Kidney tubule cell (primary cell): ENCODE data around the gene MRPL9.
"Not testable (repeated sequence)": the region's sequence is repeated elsewhere in the genome, so short reads cannot be mapped to it uniquely, and the experiment has no call there.

Source experiments
- DNase-seq: peaks from one replicate; pipeline ENCODE4 v3.0.0-alpha.2; 2018; ENCODE audit warnings: low spot score

MRPL9 gene

GRCh38 chr1:151783796-151784195, 20.5 kb upstream of the MRPL9 start:
- DNase-seq, result no peak

DNA sequence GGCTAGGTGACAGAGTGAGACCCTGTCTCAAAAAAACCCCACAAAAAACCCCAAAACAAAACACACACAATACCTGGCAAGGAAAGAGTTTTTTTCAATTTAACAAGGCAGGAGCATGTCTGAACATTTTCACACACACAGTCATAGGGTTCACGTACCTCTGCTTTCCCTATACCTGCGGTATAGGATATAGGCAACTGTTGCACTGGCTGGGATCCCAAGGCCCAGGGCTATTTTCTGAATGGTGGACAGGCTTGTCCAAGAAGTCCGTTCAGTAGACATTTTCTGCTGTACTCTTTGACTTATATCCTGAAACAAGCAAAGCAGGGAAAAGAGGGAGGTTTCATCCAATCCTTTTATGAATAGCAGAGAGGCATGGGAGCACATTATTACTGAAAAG, 19.4 kb upstream of the MRPL9 start:
- DNase-seq, result no peak

DNA sequence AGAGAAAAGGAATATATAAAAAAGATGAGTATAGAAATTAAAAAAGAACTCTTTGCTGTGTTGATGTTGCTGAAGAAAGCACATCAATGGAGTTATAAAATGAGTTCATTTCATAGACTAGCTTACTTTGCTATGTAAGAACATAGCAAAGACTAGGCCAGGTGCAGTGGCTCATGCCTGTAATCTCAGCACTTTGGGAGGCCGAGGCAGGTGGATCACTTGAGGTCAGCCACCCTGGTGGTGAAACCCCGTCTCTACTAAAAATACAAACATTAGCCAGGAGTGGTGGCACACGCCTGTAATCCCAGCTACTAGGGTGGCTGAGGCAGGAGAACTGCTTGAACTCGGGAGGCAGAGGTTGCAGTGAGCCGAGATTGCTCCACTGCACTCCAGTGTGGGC, 18.7 kb upstream of the MRPL9 start:
- not testable (repeated sequence) for DNase-seq

DNA sequence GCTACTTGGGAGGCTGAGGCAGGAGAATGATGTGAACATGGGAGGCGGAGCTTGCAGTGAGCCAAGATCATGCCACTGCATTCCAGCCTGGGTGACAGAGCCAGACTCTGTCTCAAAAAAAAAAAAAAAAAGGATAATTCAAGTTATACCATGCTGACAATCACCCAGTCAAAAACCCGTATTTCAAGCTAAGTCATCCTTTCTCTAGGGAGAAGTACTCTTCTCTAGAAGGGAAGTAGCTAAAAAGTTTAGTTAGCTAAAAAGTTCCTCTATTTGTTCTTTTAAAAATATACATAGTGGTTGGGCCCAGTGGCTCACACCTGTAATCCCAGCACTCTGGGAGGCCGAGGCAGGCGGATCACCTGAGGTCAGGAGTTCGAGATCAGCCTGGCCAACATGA, 17.4 kb upstream of the MRPL9 start:
- not testable (repeated sequence) for DNase-seq

DNA sequence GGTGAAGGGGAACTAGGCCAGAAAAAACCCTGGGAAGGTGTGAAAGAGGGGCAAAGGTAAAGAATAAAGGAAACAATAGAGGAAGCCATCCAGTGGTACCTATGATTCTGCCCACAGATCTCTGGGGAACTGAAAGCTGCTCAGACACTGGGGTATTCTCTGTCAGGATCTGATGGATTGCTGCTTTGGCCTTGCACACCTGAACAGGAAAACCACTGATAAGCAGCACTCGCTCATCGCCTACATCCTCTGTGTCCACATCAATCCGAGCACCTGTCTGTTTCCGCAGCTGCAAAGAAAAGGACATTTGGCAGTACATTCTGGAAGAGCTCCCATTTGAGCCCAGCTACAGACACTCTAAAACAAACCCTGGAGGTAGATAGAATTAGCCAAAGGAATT, 16.6 kb upstream of the MRPL9 start:
- DNase-seq, result no peak

DNA sequence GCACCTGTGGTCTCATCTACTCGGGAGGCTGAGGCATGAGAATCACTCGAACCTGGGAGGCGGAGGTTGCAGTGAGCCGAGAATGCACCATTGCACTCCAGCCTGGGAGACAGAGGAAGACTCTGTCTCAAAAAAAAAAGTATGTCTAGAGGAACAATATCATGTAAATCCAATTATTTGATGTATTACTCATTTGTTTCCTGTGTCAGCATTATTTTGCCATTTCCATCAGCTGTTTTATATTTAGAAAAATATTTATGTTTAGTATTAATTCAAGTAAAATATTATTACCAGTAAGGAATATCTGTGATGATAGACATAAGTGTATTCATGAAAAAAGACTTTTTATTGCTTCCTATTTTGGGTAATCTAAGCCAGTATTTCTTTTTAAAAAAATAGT, 14.0 kb upstream of the MRPL9 start:
- DNase-seq, result no peak

DNA sequence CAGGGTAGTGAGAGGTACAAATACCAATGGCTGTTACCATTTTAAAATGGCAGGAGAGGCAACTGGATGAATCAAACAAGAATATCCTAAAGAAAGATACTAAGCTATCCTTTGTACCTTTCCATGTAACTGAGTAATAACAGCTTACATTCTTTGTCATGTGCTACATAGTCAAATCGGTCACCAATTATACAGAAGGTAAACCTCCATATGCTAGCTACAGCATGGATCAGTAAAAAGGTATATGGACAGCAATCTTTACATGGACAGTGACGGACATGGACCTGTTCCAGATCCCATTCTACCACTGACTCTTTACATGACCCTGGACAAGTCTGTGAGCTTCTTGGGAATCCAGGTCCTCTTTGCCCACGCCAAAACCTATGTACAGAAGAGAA, 13.4 kb upstream of the MRPL9 start:
- DNase-seq, result no peak

- DNase-seq, result no peak
These were observed 12.8 kb upstream of the MRPL9 start for GRCh38 chr1:151775894-151776664.

DNA sequence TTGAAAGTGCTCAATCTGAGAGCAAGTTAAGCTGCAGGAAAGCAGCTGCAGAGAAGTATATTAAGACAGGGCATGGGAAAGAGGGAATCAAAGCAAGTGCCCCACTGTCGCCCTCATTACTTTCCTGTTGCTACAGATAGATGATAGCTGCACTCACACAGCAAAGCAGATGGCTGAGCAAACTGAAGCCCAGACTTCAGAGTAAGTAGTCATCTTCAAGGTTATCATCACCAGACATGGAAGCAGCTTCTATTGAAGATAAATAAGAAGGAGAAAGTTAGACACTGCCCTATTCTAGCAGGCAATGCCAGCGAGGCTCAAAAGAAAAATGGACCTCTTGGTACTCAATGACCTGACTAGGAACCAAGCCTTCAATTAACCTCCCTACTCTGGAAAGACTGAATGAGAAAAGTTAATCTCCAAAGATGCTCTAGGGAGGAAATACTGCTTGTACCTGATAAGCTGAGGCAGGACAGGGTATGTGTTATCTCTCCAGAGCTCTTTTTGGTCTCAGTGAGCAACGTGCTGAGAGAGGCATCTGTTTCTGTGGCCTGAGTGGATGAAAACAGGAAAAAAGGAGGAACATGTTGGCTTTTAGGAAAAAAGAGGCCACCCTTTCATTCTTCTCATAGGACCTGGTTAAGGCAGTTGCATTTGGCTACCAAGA, 11.1 kb upstream of the MRPL9 start:
- no peak for DNase-seq

- DNase-seq, result peak; percentile 86
These were observed 10.4 kb upstream of the MRPL9 start for GRCh38 chr1:151773702-151774101.

- not testable (repeated sequence) for DNase-seq
These were observed 6.0 kb upstream of the MRPL9 start for GRCh38 chr1:151769270-151769669.

DNA sequence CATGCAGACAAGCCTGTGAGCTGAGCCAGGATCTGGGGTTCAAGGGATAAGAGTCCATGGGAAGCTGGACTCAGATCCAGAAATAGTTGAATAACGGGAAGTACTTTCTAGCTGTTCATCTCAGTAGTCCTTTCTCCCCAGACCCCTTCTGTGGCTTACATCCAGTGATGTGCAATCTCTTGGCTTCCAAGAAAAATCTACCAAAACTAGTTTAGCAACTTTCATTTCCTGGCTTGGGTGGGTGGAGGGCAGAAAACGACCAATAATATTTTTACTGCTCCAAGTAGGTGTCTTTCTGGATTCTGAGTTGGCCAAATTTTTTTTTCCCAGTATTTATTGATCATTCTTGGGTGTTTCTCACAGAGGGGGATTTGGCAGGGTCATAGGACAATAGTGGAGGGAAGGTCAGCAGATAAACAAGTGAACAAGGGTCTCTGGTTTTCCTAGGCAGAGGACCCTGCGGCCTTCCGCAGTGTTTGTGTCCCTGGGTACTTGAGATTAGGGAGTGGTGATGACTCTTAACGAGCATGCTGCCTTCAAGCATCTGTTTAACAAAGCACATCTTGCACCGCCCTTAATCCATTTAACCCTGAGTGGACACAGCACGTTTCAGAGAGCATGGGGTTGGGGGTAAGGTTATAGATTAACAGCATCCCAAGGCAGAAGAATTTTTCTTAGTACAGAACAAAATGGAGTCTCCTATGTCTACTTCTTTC, 5.2 kb upstream of the MRPL9 start:
- not testable (repeated sequence) for DNase-seq

DNA sequence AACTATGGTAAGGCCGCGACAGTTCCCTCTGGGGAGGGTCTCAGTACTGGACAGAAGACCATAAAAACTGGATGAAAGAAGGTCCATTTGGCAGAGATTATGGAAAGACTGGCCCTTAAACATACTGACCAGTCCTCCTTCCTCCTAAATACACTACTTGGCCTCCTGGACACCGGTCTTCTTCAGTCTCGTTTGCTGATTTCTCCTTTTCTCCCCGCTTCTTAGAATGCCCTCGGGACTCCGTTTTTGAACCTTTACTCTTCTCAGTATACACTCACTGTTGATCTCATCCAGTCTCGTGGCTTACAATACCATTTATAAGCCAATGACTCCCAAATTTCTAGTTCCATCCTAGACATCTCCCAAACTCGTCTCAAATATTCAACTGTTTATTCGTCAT, 694 bp upstream of the MRPL9 start:
- DNase-seq, result no peak

DNA sequence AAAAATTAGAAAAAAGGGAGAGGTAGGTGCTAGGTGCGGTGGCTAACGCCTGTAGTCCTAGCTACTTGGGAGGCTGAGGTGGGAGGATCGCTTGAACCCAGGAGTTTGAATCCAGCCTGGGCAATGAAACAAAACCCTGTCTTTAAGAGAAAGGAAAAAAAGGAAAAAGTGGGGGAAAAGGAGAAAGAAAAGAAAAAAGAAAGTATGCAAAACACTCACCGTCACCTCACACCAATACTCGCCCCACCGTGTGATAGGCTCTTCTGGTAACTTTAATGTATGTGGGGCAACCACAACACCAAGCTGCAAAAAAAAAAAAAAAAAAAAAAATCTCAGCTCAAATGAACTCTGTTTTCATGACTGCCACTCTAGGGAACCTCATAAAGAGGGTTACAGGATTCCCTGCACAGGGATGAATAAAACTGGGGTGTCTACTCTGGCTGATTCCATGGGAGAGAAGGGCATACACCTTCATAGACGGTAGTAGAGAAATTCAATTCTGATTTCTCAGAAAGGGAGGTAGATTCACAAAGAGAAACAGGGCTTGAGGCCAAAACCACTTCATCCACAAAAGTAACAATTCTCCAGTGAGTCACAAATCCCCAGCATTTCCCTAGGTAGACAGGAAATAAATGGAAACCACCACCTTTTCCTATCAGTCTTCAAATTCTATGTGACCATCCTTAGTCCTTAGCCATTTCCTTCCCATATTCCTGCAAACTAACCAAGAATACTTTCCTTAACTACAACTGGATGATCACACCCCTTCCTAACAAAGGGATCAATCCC, 2.5 kb downstream of the MRPL9 start:
- DNase-seq, result peak; percentile 26

DNA sequence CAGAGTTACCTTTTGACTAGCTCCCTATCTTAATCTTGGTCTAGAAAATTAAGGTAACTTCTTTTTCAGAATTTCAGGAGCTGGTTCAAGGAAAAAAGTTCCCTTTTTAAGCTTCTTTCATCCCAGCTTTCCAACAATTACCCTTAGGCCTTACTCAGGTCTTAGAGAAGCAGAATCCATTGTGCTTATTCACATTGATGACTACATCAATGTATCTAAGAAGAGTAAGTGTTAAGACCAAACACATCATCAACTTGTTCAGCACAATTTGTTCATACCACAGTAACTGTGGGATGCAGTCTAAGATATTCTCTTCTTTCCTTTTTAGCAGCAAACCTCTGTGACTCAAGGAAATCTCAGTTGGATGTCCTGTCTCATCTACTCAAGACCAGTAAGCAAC, 4.1 kb downstream of the MRPL9 start:
- DNase-seq, result no peak

GRCh38 chr1:151756291-151756690, 7.0 kb downstream of the MRPL9 start:
- peak; percentile 56 for DNase-seq

GRCh38 chr1:151741516-151741915, 21.8 kb downstream of the MRPL9 start:
- DNase-seq, result no peak

DNA sequence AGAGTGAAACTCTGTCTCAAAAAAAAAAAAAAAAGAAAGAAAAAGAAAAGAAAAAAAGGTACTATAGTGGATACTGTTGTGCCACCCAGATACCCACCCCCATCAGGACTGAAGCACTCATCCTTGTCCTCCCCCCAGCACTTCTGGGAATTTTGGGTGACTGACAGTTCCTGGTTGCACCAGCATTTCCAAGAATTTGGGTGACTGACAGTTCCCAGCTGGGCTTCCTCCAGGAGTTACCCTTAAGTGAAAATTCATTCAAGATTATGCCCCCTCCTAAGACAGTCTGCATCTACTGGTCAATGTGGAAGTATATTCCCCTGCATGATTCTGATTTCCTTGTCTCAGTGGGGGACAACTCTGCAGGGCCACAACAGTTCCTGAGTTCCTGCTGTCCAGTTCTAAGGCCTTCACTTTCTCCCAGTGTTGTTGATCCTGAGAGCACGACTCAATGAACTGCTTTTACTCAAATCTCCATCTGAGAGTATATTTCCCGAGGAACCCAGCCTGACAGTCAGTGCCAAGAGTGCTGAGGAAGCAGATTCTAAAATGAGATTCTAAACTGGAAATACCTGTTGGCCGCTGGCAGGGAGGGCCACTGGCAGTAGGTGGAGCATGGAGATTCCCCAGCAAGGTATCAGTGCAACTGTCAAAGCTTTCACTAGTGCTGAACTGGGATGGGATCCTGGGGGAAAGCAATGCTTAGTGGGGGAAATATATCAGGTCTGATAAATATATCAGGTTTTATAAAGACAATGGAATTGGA, 23.5 kb downstream of the MRPL9 start:
- peak; percentile 38 for DNase-seq

DNA sequence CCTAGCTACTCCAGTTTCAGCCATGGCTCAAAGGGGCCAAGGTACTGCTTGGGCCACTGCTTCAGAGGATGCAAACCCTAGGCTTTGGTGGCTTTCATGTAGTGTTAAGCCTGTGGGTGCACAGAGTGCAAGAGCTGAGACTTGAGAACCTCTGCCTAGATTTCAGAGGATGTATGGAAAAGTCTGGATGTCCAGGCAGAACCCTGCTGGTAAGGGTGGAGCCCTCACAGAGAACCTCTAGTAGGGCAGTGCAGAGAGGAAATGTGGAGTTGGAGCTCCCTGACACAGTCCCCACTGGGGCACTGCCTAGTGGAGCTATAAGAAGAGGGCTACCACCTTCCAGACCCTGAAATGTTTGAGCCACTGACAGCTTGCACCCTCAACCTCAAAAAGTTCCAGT, 25.8 kb downstream of the MRPL9 start:
- no peak for DNase-seq

- no peak for DNase-seq
These were observed 26.3 kb downstream of the MRPL9 start for GRCh38 chr1:151737026-151737425.

DNA sequence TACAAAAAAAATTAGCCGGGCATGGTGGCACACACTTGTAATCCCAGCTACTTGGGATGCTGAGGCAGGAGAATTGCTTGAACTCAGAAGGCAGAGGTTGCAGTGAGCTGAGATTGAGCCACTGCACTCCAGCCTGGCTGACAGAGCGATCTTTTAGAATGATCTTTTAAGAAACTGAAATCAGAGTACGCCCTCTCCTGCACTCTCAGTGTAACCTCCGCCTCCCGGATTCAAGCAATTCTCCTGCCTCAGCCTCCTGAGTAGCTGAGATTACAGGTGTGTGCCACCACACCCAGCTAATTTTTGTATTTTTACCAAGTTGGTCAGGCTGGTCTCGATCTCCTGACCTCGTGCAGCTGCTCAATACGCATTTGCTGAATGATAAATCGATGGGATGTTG, 29.3 kb downstream of the MRPL9 start:
- not testable (repeated sequence) for DNase-seq

DNA sequence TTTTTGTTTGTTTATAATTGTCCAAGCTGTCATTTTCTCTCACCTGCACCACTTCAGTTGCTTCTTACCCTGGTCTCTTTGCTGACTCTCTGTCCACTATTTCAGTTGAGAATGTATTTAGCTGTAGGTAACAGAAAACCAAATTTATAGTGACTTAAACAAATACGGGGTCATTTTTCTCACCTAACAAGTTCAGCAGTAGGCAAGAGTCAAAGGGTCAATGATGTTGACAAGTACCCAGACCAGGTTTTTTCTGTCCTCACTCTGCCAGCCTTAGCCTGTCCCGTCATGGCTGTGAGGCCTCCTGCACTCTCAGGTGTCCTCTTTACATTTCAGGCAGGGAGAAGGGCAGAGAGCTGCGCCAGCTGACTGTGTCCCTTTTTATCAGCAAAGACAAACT, 30.2 kb downstream of the MRPL9 start:
- DNase-seq, result no peak
